Naive thymus-derived CD4-positive, alpha-beta T cell (primary cell): ENCODE data around the gene SLC35F6. TPM values are rescaled to one million over a fixed set of nuclear protein-coding genes. Genes with fewer than 3 reads are reported as not detected.

Experiments
- ATAC-seq: fragments of 150-1000 bp; cut with Tn5 transposase; 2 replicates; pipeline ENCODE4 v1.10.0; 2021; ENCODE audit warnings: mild to moderate bottlenecking, moderate library complexity
- CTCF ChIA-PET: fragments of 350-600 bp; sonication (Branson Sonifier 250); formaldehyde crosslinking; loops from one replicate; lab custom pipeline; 2021; ENCODE audit warnings: antibody characterized with exemption; lab: Charles Lee
- POLR2A ChIA-PET: fragments of 350-600 bp; sonication (Branson Sonifier 250); formaldehyde crosslinking; loops from one replicate; lab custom pipeline; 2021; ENCODE audit warnings: antibody characterized with exemption, inconsistent platforms; lab: Charles Lee
- DNase-seq, 9 donors: peaks; one replicate each; pipeline versions ENCODE4 v3.0.0 to v3.0.0-alpha.2; 2020 to 2022; ENCODE audit warnings: mixed read lengths in 1 of 9
- H3K27ac ChIP-seq: one replicate; pipeline ENCODE4 v1.7.0; 2013; ENCODE audit warnings: mild to moderate bottlenecking, low read depth, low read length, moderate library complexity
- H3K27me3 ChIP-seq, 2 donors: one replicate each; pipeline ENCODE4 v1.7.0; 2013; ENCODE audit warnings: low read length in 2 of 2, mild to moderate bottlenecking in 2 of 2, moderate library complexity in 2 of 2; ENCODE audit not compliant: control insufficient read depth in 2 of 2, insufficient read depth in 2 of 2
- H3K36me3 ChIP-seq, 3 experiments: 1 replicate in 2 of 3; 2 replicates in 1 of 3; pipeline ENCODE4 v1.7.0; 2013; ENCODE audit warnings: low read length in 3 of 3, mild to moderate bottlenecking in 3 of 3, moderate library complexity in 1 of 3; ENCODE audit not compliant: insufficient read depth in 3 of 3, control insufficient read depth in 2 of 3
- H3K4me1 ChIP-seq, 2 donors: one replicate each; pipeline ENCODE4 v1.7.0; 2013; ENCODE audit warnings: low read length in 2 of 2, mild to moderate bottlenecking in 2 of 2, moderate library complexity in 1 of 2; ENCODE audit not compliant: control insufficient read depth in 2 of 2, insufficient read depth in 2 of 2
- H3K4me3 ChIP-seq: 2 replicates; pipeline ENCODE4 v1.7.0; 2013; ENCODE audit warnings: mild to moderate bottlenecking, low read length
- H3K9me3 ChIP-seq, 3 experiments: 1 replicate in 2 of 3; 2 replicates in 1 of 3; pipeline ENCODE4 v1.7.0; 2013; ENCODE audit warnings: low read length in 3 of 3; ENCODE audit not compliant: control insufficient read depth in 2 of 3
- H3K27ac Mint-ChIP-seq, 9 donors: one replicate each; pipeline ENCODE4 v1.8.0; 2020 to 2022; ENCODE audit warnings: mixed read lengths in 9 of 9, mild to moderate bottlenecking in 8 of 9, moderate library complexity in 5 of 9, inconsistent platforms in 2 of 9
- H3K27me3 Mint-ChIP-seq, 5 donors: one replicate each; pipeline ENCODE4 v1.8.0; 2021 to 2022; ENCODE audit warnings: mixed read lengths in 5 of 5, mild to moderate bottlenecking in 1 of 5
- H3K36me3 Mint-ChIP-seq, 5 donors: one replicate each; pipeline ENCODE4 v1.8.0; 2020 to 2022; ENCODE audit warnings: mixed read lengths in 5 of 5, mild to moderate bottlenecking in 3 of 5, inconsistent platforms in 1 of 5
- H3K4me1 Mint-ChIP-seq, 7 donors: one replicate each; pipeline ENCODE4 v1.8.0; 2020 to 2022; ENCODE audit warnings: mixed read lengths in 7 of 7, mild to moderate bottlenecking in 3 of 7, inconsistent platforms in 1 of 7
- H3K4me3 Mint-ChIP-seq, 10 donors: one replicate each; pipeline ENCODE4 v1.8.0; 2020 to 2022; ENCODE audit warnings: mild to moderate bottlenecking in 10 of 10, mixed read lengths in 10 of 10, moderate library complexity in 6 of 10, inconsistent platforms in 2 of 10
- H3K9me3 Mint-ChIP-seq, 11 donors: one replicate each; pipeline ENCODE4 v1.8.0; 2020 to 2022; ENCODE audit warnings: mixed read lengths in 11 of 11, mild to moderate bottlenecking in 4 of 11, inconsistent platforms in 1 of 11, moderate library complexity in 1 of 11
- intact Hi-C, 2 donors: fragments of 100-400 bp; cut with micrococcal nuclease; formaldehyde crosslinking; loops; one replicate each; pipeline ENCODE4 v1.15.1; 2023
- polyA plus RNA-seq, 2 donors: library from polyadenylated mRNA; unstranded; fragments of 300-500 nt; fragmentation: Illumina TruSeq; gene quantifications; one replicate each; pipeline ENCODE4 v1.2.3, GENCODE V29; 2021
- total RNA-seq, 6 experiments: library from RNA in 5 of 6; stranded (reverse) in 5 of 6; gene quantifications; 1 replicate in 5 of 6; 2 replicates in 1 of 6; pipeline ENCODE4 v1.2.3 and lab custom pipeline; 2021 to 2026

SLC35F6 gene
- total and polyA plus RNA-seq, 7 experiments from 2014 or later: 4.7 to 22.5 (median 19.1) TPM

- intact Hi-C loops: loop anchor here in 1 of 2 donors (10.0 kb wide), 2 partner anchors 584 to 734 kb away; partner anchors contain the start of gene RAB10
- CTCF ChIA-PET: no interaction called here
- Histone ChIP-seq H3K36me3 (peaks cover 0 to 6% (median 0%) of the 10 kb centered on the region in 3 experiments), H3K4me3 (no peak overlapping the region), H3K27me3 (no peaks in the 10 kb centered on the region), H3K4me1 (peaks cover 35 to 47% of the 10 kb centered on the region in 2 donors), H3K27ac (no peak overlapping the region), H3K9me3 (no peaks in the 10 kb centered on the region)
- DNase-seq: no peak
- Mint-ChIP-seq H3K4me3 (peak overlapping the region in 1 of 10 donors; percentile 21), H3K27me3 (no peaks in the 10 kb centered on the region), H3K9me3 (peaks cover 0 to 3% (median 0%) of the 10 kb centered on the region in 11 donors), H3K4me1 (peaks cover 46 to 85% (median 68%) of the 10 kb centered on the region in 7 donors), H3K36me3 (peaks cover 0 to 8% (median 0%) of the 10 kb centered on the region in 5 donors), H3K27ac (peak overlapping the region in 3 of 9 donors; percentile 29 to 76 (median 69))
- POLR2A ChIA-PET: no interaction called here
- ATAC-seq: no peak
Observed at GRCh38 chr2:26768759-26769088, 4.6 kb downstream of the SLC35F6 start.

GRCh38 chr2:26769089-26769761, 5.1 kb downstream of the SLC35F6 start:
- Mint-ChIP-seq H3K27me3 (no peaks in the 10 kb centered on the region), H3K4me1 (peaks cover 46 to 83% (median 71%) of the 10 kb centered on the region in 7 donors), H3K9me3 (peaks cover 0 to 2% (median 0%) of the 10 kb centered on the region in 11 donors), H3K36me3 (peaks cover 0 to 9% (median 0%) of the 10 kb centered on the region in 5 donors), H3K27ac (peak overlapping the region in 6 of 9 donors; percentile 29 to 76 (median 64)), H3K4me3 (peak overlapping the region in 1 of 10 donors; percentile 21)
- CTCF ChIA-PET: interaction anchor here (0.7 kb wide), 1 partner anchor 163 kb away, joined by 3 read pairs; no protein-coding TSS in a partner anchor
- Histone ChIP-seq H3K4me1 (peaks cover 33 to 47% of the 10 kb centered on the region in 2 donors), H3K9me3 (no peaks in the 10 kb centered on the region), H3K27ac (peak overlapping the region; percentile 10), H3K4me3 (no peak overlapping the region), H3K27me3 (no peaks in the 10 kb centered on the region), H3K36me3 (peaks cover 0 to 6% (median 0%) of the 10 kb centered on the region in 3 experiments)
- ATAC-seq: peak; percentile 77
- POLR2A ChIA-PET: no interaction called here
- DNase-seq: no peak
- intact Hi-C loops: loop anchor here in 1 of 2 donors (10.0 kb wide), 2 partner anchors 584 to 734 kb away; partner anchors contain the start of gene RAB10

- no peak overlapping the region for H3K4me3 ChIP-seq
- peaks cover 7 to 19% (median 8%) of the 10 kb centered on the region in 3 experiments for H3K36me3 ChIP-seq
- H3K9me3 Mint-ChIP-seq: peaks cover 0 to 2% (median 0%) of the 10 kb centered on the region in 11 donors
- peaks cover 16 to 36% of the 10 kb centered on the region in 2 donors for H3K4me1 ChIP-seq
- H3K4me3 Mint-ChIP-seq: peak overlapping the region in 3 of 10 donors; percentile 6 to 58 (median 17)
- H3K9me3 ChIP-seq: no peaks in the 10 kb centered on the region
- peak overlapping the region; percentile 45 to 98 (median 88) for H3K27ac Mint-ChIP-seq
- POLR2A ChIA-PET: interaction anchor here (1.3 kb wide), 1 partner anchor 14 kb away, joined by 4 read pairs; the partner anchor contains the start of gene CENPA
- no peaks in the 10 kb centered on the region for H3K27me3 Mint-ChIP-seq
- H3K27ac ChIP-seq: peak overlapping the region; percentile 33
- ATAC-seq: no peak
- H3K4me1 Mint-ChIP-seq: peaks cover 36 to 71% (median 56%) of the 10 kb centered on the region in 7 donors
- H3K36me3 Mint-ChIP-seq: peaks cover 0 to 13% (median under 1%) of the 10 kb centered on the region in 5 donors
- CTCF ChIA-PET: no interaction called here
- H3K27me3 ChIP-seq: no peaks in the 10 kb centered on the region
- intact Hi-C loops: no loop called here
- peak in 4 of 9 donors; percentile 18 to 28 (median 22) for DNase-seq
Observed at GRCh38 chr2:26770986-26771586, 7.0 kb downstream of the SLC35F6 start.

- intact Hi-C loops: loop anchor here (1.0 kb wide), 2 partner anchors 8 to 13 kb away; partner anchors contain the start of gene SLC35F6 (in 1 of the 2)
- peak in 7 of 9 donors; percentile 46 to 76 (median 64) for DNase-seq
Observed at GRCh38 chr2:26772064-26773001, 8.2 kb downstream of the SLC35F6 start.

DNA sequence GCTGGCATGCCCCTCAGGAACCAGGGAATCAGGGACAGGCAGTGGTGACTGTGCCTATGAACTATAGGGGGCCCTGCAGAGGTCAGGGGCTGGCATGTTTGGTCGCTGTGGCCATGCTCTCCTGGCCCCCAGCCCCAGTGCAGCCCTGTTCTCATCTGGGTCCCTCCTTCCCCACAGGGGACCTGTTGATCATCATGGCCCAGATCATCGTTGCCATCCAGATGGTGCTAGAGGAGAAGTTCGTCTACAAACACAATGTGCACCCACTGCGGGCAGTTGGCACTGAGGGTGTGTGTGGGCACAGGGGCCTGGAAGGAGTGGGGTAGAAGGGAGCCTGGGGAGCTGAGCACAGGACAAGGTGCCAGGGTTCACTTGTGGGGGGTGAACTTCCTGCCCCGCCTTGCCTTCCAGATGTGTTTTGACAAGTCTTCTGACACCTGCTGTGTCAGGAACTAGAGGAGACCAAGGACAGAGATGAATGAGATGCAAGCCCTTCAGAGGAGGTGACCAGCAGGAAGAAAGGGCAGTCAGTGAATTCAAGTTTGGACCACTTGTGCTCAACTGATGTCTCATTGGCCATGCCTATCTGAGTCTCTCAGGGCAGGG, 12.2 kb downstream of the SLC35F6 start:
- no peaks in the 10 kb centered on the region for H3K27me3 ChIP-seq
- intact Hi-C loops: no loop called here
- DNase-seq (no peak), ATAC-seq (no peak)
- peaks cover 5 to 44% (median 8%) of the 10 kb centered on the region in 5 donors for H3K36me3 Mint-ChIP-seq
- no peaks in the 10 kb centered on the region for H3K9me3 ChIP-seq
- ChIA-PET POLR2A (interaction anchor here (0.7 to 1.0 kb wide), 2 partner anchors 12 to 13 kb away, joined by 3 read pairs; partner anchors contain the start of gene SLC35F6), CTCF (no interaction called here)
- peak overlapping the region in 3 of 9 donors; percentile 48 to 58 (median 49) for H3K27ac Mint-ChIP-seq
- H3K4me1 Mint-ChIP-seq: peaks cover 15 to 26% (median 20%) of the 10 kb centered on the region in 7 donors
- H3K4me3 ChIP-seq: no peak overlapping the region
- no peak overlapping the region for H3K27ac ChIP-seq
- H3K27me3 Mint-ChIP-seq: no peaks in the 10 kb centered on the region
- peaks cover 15 to 18% of the 10 kb centered on the region in 2 donors for H3K4me1 ChIP-seq
- no peaks in the 10 kb centered on the region for H3K9me3 Mint-ChIP-seq
- H3K36me3 ChIP-seq: peaks cover 12 to 68% (median 14%) of the 10 kb centered on the region in 3 experiments
- H3K4me3 Mint-ChIP-seq: no peak overlapping the region

More at GRCh38 chr2:26772064-26773001, 8.2 kb downstream of the SLC35F6 start:
- Mint-ChIP-seq H3K9me3 (peaks cover 0 to 2% (median 0%) of the 10 kb centered on the region in 11 donors), H3K27ac (peak overlapping the region; percentile 78 to 98 (median 93)), H3K27me3 (no peaks in the 10 kb centered on the region), H3K36me3 (peaks cover 0 to 22% (median 6%) of the 10 kb centered on the region in 5 donors), H3K4me3 (peak overlapping the region; percentile 5 to 78 (median 42)), H3K4me1 (peaks cover 33 to 63% (median 47%) of the 10 kb centered on the region in 7 donors)
- Histone ChIP-seq H3K4me3 (no peak overlapping the region), H3K36me3 (peaks cover 9 to 32% (median 10%) of the 10 kb centered on the region in 3 experiments), H3K27ac (peak overlapping the region; percentile 30), H3K9me3 (no peaks in the 10 kb centered on the region), H3K27me3 (no peaks in the 10 kb centered on the region), H3K4me1 (peaks cover 15 to 28% of the 10 kb centered on the region in 2 donors)
- peak; percentile 63 for ATAC-seq
- POLR2A ChIA-PET: interaction anchor here (0.7 to 1.3 kb wide), 5 partner anchors 8 to 1618 kb away, joined by 3 to 4 read pairs (median 3); partner anchors contain the start of genes CENPA and SLC35F6
- CTCF ChIA-PET: no interaction called here
